Measurements from ENCODE around the gene TXNL1. TPM values are rescaled to one million over a fixed set of nuclear protein-coding genes. Genes with fewer than 3 reads are reported as not detected.

Gene TXNL1
- total and polyA plus RNA-seq, 11 donors: 68.0 to 100 (median 77.1) TPM

GRCh38 chr18:56635007-56635406 lies 3.4 kb downstream of the TXNL1 start:
- no peak overlapping the region for H3K4me3 ChIP-seq
- H3K4me1 ChIP-seq: peaks cover 0 to 59% (median 40%) of the 10 kb centered on the region in 12 donors
- H3K36me3 ChIP-seq: peaks cover 0 to 22% (median 4%) of the 10 kb centered on the region in 9 donors
- 86 to 91% (median 88%) methylated on average over 5 of the region's 5 CpGs for WGBS, 4 donors
- DNase-seq (no peak), ATAC-seq (no peak)
- no peaks in the 10 kb centered on the region for H3K27me3 ChIP-seq
- no peak overlapping the region for H3K27ac ChIP-seq
- H3K9me3 ChIP-seq: no peaks in the 10 kb centered on the region
- TF ChIP-seq POLR2A (IDR thresholded peaks at IDR 0.05): no peak
- no peak for TF ChIP-seq CTCF (IDR thresholded peaks at IDR 0.05)
- intact Hi-C loops (cut with DNase I): loop anchor here in 1 of 10 donors (10.0 kb wide), 1 partner anchor 60 kb away; no protein-coding TSS in a partner anchor

- Histone ChIP-seq H3K9me3 (no peaks in the 10 kb centered on the region), H3K4me1 (peaks cover 0 to 68% (median 40%) of the 10 kb centered on the region in 12 donors), H3K36me3 (peaks cover 0 to 22% (median 4%) of the 10 kb centered on the region in 9 donors), H3K27ac (no peak overlapping the region), H3K4me3 (no peak overlapping the region), H3K27me3 (no peaks in the 10 kb centered on the region)
- 86 to 89% (median 88%) methylated on average over 7 of the region's 7 CpGs for WGBS, 4 donors
- ATAC-seq (no peak), DNase-seq (no peak)
- intact Hi-C loops (cut with DNase I): loop anchor here in 1 of 10 donors (10.0 kb wide), 1 partner anchor 62 kb away; no protein-coding TSS in a partner anchor
- no peak for TF ChIP-seq POLR2A (IDR thresholded peaks at IDR 0.05)
Measured at GRCh38 chr18:56632070-56633022, 6.0 kb downstream of the TXNL1 start.

GRCh38 chr18:56627991-56628390 lies 10.4 kb downstream of the TXNL1 start:
- H3K36me3 ChIP-seq: peaks cover 0 to 40% (median 28%) of the 10 kb centered on the region in 9 donors
- ATAC-seq: no peak

More at GRCh38 chr18:56627991-56628390, 10.4 kb downstream of the TXNL1 start:
- DNase-seq: no peak
- no peak overlapping the region for H3K27ac ChIP-seq
- H3K4me3 ChIP-seq: no peak overlapping the region
- H3K9me3 ChIP-seq: no peaks in the 10 kb centered on the region
- intact Hi-C loops (cut with DNase I): no loop called here
- WGBS, 4 donors: 68 to 79% (median 75%) methylated on average over 2 of the region's 2 CpGs
- H3K4me1 ChIP-seq: peaks cover 0 to 48% (median 18%) of the 10 kb centered on the region in 12 donors
- TF ChIP-seq POLR2A (IDR thresholded peaks at IDR 0.05): no peak
- TF ChIP-seq CTCF (IDR thresholded peaks at IDR 0.05): no peak
- H3K27me3 ChIP-seq: no peaks in the 10 kb centered on the region

Data from heart left ventricle (tissue), 16 donors.